Brain microvascular endothelial cell (primary cell): ENCODE measurements around the gene BRF1.
"Not testable (repeated sequence)": the region's sequence is repeated elsewhere in the genome, so short reads cannot be mapped to it uniquely, and the experiment has no call there.

Experiments used
- DNase-seq: peaks from one replicate; pipeline ENCODE4 v3.0.0-alpha.2; 2020
- H3K27ac ChIP-seq: fragments of 250-450 bp; sonication (Bioruptor Pico); 2 replicates; pipeline ENCODE4 v1.5.1; 2020; ENCODE audit warnings: mild to moderate bottlenecking, moderate library complexity
- H3K27me3 ChIP-seq: fragments of 250-450 bp; sonication (Bioruptor Pico); replicated peaks from 2 replicates; pipeline ENCODE4 v1.5.1; 2020; ENCODE audit warnings: mild to moderate bottlenecking
- H3K36me3 ChIP-seq: fragments of 250-450 bp; sonication (Bioruptor Pico); replicated peaks from 2 replicates; pipeline ENCODE4 v1.5.1; 2020; ENCODE audit warnings: mild to moderate bottlenecking
- H3K4me3 ChIP-seq: 2 replicates; pipeline ENCODE4 v1.5.1; 2011; ENCODE audit warnings: low read depth, mild to moderate bottlenecking, control low read depth, low read length, moderate library complexity
- in situ Hi-C: cut with HindIII; loops from 2 replicates; pipeline ENCODE4 v1.10.0; 2017; ENCODE audit warnings: low sequenced_read_pairs, low pct_ligation_motif_present
- TF ChIP-seq, protein P1 (sequence below): IDR thresholded peaks from 2 replicates; pipeline ENCODE4 v1.5.1; 2011; ENCODE audit warnings: low read depth, mild to moderate bottlenecking, moderate library complexity, low read length, control low read depth, inconsistent platforms; ENCODE audit errors: missing control alignments

Gene BRF1

DNA sequence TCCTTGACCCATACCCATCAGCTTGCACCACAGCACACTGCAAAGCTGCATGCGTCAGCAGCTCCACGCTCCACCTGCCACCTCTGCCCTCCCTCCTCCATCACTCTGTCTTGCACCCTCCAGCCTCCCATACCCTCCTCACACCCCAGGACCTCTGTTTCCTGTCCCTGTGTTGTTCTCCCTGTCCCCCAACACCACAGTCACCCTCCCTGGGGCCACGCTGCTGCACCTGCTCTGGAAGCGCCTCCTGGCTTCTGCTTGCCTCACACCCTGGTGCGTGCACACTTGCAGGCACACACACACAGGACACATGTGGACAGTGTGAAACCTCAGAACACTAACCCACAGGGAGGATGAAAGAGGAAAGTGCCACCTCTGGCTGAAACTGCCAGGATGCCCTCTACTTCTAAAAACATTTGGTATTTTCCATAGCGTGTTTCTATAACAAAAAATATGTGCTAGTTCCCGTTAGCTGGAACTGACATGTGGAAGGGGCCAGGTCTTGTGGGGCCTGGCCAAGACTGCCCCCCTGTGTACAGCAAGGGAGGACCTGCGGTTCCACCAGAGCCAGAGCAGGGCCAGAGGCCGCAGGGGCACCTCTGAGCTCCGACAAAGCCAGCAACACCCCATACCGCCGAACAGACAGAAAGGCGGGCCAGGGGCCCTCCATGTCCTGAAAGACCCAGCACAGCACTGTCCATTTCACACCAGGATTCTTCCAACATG, 10.0 kb downstream of the BRF1 start:
- Histone ChIP-seq H3K4me3 (no peak overlapping the region), H3K36me3 (no peaks in the 10 kb centered on the region), H3K27me3 (no peaks in the 10 kb centered on the region), H3K27ac (no peak overlapping the region)
- DNase-seq, result no peak
- in situ Hi-C loops, result no loop called here
- TF ChIP-seq, protein P1, sequence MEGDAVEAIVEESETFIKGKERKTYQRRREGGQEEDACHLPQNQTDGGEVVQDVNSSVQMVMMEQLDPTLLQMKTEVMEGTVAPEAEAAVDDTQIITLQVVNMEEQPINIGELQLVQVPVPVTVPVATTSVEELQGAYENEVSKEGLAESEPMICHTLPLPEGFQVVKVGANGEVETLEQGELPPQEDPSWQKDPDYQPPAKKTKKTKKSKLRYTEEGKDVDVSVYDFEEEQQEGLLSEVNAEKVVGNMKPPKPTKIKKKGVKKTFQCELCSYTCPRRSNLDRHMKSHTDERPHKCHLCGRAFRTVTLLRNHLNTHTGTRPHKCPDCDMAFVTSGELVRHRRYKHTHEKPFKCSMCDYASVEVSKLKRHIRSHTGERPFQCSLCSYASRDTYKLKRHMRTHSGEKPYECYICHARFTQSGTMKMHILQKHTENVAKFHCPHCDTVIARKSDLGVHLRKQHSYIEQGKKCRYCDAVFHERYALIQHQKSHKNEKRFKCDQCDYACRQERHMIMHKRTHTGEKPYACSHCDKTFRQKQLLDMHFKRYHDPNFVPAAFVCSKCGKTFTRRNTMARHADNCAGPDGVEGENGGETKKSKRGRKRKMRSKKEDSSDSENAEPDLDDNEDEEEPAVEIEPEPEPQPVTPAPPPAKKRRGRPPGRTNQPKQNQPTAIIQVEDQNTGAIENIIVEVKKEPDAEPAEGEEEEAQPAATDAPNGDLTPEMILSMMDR, result peak; percentile 39

- H3K27ac ChIP-seq, DNase-seq, H3K27me3 ChIP-seq, H3K36me3 ChIP-seq, in situ Hi-C loops, H3K4me3 ChIP-seq: not testable (repeated sequence)
Measured at GRCh38 chr14:105288936-105289335, 11.9 kb downstream of the BRF1 start.

DNA sequence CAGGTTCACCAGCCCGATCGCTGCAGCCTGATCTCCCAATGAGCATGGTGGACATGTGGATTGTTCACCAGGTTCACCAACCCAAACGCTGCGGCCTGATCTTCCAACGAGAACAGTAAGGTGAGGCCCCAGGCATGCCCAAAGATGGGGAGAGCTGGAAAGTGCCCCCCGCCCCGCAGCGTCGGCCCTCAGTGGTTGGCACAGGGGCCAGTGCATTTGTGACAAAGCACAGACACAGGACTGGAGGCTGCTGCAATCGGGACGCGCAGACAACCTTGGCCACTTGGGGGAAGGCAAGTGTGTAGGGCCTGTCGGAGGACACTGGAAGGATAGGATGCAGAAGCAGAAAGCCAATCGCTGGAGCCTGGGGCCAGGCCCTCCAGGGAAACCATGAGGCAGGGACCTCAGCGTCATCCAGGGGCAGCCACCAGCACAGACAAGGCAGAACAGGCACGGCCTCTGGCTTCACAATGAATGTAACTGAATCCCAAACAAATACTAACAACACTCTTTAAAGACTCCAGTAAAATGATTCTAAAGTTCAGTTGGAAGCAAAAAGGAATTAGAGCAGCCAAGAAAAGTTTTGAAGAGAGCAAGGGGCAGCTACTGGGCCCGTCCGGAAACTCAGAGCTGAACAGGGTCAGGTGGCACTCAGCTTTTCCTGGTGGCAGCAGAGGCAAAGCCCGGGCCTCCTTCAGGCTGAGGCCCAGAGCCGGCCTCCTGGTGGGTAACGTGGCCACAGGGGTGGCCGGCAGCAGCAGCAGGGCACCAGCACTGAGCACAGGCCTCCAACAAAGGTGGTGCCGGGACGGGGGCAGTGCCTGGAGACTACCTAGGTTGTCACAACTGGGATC, 13.3 kb downstream of the BRF1 start:
- TF ChIP-seq, protein P1, result peak; percentile 17
- Histone ChIP-seq H3K4me3 (no peak overlapping the region), H3K27ac (no peak overlapping the region), H3K27me3 (no peaks in the 10 kb centered on the region), H3K36me3 (no peaks in the 10 kb centered on the region)
- in situ Hi-C loops, result no loop called here
- DNase-seq, result no peak

- Histone ChIP-seq H3K27me3 (no peaks in the 10 kb centered on the region), H3K36me3 (no peaks in the 10 kb centered on the region), H3K4me3 (no peak overlapping the region), H3K27ac (no peak overlapping the region)
- no peak for DNase-seq
- TF ChIP-seq, protein P1, result no peak
- in situ Hi-C loops, result no loop called here
Measured at GRCh38 chr14:105286759-105287144, 14.0 kb downstream of the BRF1 start.

GRCh38 chr14:105285174-105285573, 15.6 kb downstream of the BRF1 start:
- no peaks in the 10 kb centered on the region for H3K36me3 ChIP-seq
- in situ Hi-C loops, result no loop called here
- DNase-seq, result no peak
- H3K27ac ChIP-seq, result no peak overlapping the region
- TF ChIP-seq, protein P1, result no peak
- H3K4me3 ChIP-seq, result no peak overlapping the region
- H3K27me3 ChIP-seq, result no peaks in the 10 kb centered on the region

- TF ChIP-seq, protein P1, result no peak
Measured at GRCh38 chr14:105283899-105284298, 16.9 kb downstream of the BRF1 start.

More at GRCh38 chr14:105283899-105284298, 16.9 kb downstream of the BRF1 start:
- H3K27me3 ChIP-seq, result no peaks in the 10 kb centered on the region
- no peaks in the 10 kb centered on the region for H3K36me3 ChIP-seq
- DNase-seq, result no peak
- in situ Hi-C loops, result no loop called here
- no peak overlapping the region for H3K27ac ChIP-seq
- H3K4me3 ChIP-seq, result no peak overlapping the region
